Activated CD4-positive, alpha-beta T cell treated with anti-CD3 and anti-CD28 coated beads for 36 hours (primary cell): Measurements from ENCODE around the gene PPIP5K1. TPM values are rescaled to one million over a fixed set of nuclear protein-coding genes. Genes with fewer than 3 reads are reported as not detected.

Source experiments
- ATAC-seq: fragments of 200-7000 bp; cut with Tn5 transposase; one replicate; pipeline ENCODE4 v1.10.0; 2021; ENCODE audit warnings: mild to moderate bottlenecking, moderate library complexity
- CTCF ChIA-PET: fragments of 350-600 bp; sonication (Branson Sonifier 250); formaldehyde crosslinking; loops from one replicate; lab custom pipeline; 2021; ENCODE audit warnings: antibody characterized with exemption; lab: Charles Lee
- POLR2A ChIA-PET: fragments of 350-600 bp; sonication (Branson Sonifier 250); formaldehyde crosslinking; loops from one replicate; lab custom pipeline; 2021; ENCODE audit warnings: antibody characterized with exemption, inconsistent platforms; lab: Charles Lee
- DNase-seq: peaks from one replicate; pipeline ENCODE4 v3.0.0-alpha.2; 2020
- H3K27ac Mint-ChIP-seq: one replicate; pipeline ENCODE4 v1.8.0; 2021; ENCODE audit warnings: mixed read lengths
- H3K27me3 Mint-ChIP-seq: one replicate; pipeline ENCODE4 v1.8.0; 2021; ENCODE audit warnings: mixed read lengths
- H3K36me3 Mint-ChIP-seq: one replicate; pipeline ENCODE4 v1.8.0; 2021; ENCODE audit warnings: low read depth, mixed read lengths
- H3K4me1 Mint-ChIP-seq: one replicate; pipeline ENCODE4 v1.8.0; 2021; ENCODE audit warnings: mixed read lengths
- H3K4me3 Mint-ChIP-seq: one replicate; pipeline ENCODE4 v1.8.0; 2021; ENCODE audit warnings: mild to moderate bottlenecking, moderate library complexity, mixed read lengths
- H3K9me3 Mint-ChIP-seq: one replicate; pipeline ENCODE4 v1.8.0; 2021; ENCODE audit warnings: low read depth, mixed read lengths
- intact Hi-C, 2 experiments: fragments of 100-400 bp; cut with DNase I in 1 of 2; cut with micrococcal nuclease in 1 of 2; formaldehyde crosslinking; loops; one replicate each; pipeline versions ENCODE4 v1.14.2 to v1.15.1; 2022 to 2024; cut with DNase I, micrococcal nuclease
- total RNA-seq, 2 experiments: library from RNA; stranded (reverse); gene quantifications; one replicate each; pipeline ENCODE4 v1.2.3, GENCODE V29; 2021

Gene PPIP5K1
- total RNA-seq, 2 experiments from 2014 or later = 37.7 to 42.6 TPM

DNA sequence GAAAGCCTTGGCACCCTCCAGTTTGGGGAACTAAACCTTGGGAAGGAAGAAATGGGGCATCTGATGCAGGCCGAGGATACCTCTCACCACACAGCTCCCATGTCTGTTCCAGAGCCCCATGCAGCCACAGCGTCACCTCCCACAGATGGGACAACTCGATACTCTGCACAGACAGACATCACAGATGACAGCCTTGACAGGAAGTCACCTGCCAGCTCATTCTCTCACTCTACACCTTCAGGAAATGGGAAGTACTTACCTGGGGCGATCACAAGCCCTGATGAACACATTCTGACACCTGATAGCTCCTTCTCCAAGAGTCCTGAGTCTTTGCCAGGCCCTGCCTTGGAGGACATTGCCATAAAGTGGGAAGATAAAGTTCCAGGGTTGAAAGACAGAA is 64.9 kb downstream of the PPIP5K1 start:
- H3K27me3 Mint-ChIP-seq = no peaks in the 10 kb centered on the region
- DNase-seq (peak; percentile 22), ATAC-seq (peak; percentile 65)
- no peak overlapping the region for H3K4me3 Mint-ChIP-seq
- peaks cover 12% of the 10 kb centered on the region for H3K4me1 Mint-ChIP-seq
- POLR2A ChIA-PET = no interaction called here
- H3K9me3 Mint-ChIP-seq = no peaks in the 10 kb centered on the region
- intact Hi-C loops = no loop called here
- H3K36me3 Mint-ChIP-seq = no peaks in the 10 kb centered on the region
- no peak overlapping the region for H3K27ac Mint-ChIP-seq
- CTCF ChIA-PET = interaction anchor here (0.6 to 0.9 kb wide), 4 partner anchors 11 to 257 kb away, joined by 3 read pairs; no protein-coding TSS in a partner anchor

DNA sequence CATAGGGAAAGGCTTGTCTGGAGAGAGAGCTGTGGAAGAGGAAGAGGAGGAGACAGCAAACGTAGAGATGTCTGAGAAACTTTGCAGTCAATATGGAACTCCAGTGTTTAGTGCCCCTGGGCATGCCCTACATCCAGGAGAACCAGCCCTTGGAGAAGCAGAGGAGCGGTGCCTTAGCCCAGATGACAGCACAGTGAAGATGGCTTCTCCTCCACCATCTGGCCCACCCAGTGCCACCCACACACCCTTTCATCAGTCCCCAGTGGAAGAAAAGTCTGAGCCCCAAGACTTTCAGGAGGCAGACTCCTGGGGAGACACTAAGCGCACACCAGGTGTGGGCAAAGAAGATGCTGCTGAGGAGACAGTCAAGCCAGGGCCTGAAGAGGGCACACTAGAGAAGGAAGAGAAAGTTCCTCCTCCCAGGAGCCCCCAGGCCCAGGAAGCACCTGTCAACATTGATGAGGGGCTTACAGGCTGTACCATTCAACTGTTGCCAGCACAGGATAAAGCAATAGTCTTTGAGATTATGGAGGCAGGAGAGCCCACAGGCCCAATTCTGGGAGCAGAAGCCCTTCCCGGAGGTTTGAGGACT is 65.7 kb downstream of the PPIP5K1 start:
- no peaks in the 10 kb centered on the region for H3K27me3 Mint-ChIP-seq
- H3K36me3 Mint-ChIP-seq = no peaks in the 10 kb centered on the region
- POLR2A ChIA-PET = no interaction called here
- ATAC-seq (peak; percentile 39), DNase-seq (no peak)
- H3K27ac Mint-ChIP-seq = no peak overlapping the region
- no peaks in the 10 kb centered on the region for H3K9me3 Mint-ChIP-seq
- CTCF ChIA-PET = interaction anchor here (0.8 kb wide), 2 partner anchors 10 to 31 kb away, joined by 3 read pairs; partner anchors contain the start of gene TP53BP1
- H3K4me3 Mint-ChIP-seq = no peak overlapping the region
- intact Hi-C loops = no loop called here
- peaks cover 12% of the 10 kb centered on the region for H3K4me1 Mint-ChIP-seq

DNA sequence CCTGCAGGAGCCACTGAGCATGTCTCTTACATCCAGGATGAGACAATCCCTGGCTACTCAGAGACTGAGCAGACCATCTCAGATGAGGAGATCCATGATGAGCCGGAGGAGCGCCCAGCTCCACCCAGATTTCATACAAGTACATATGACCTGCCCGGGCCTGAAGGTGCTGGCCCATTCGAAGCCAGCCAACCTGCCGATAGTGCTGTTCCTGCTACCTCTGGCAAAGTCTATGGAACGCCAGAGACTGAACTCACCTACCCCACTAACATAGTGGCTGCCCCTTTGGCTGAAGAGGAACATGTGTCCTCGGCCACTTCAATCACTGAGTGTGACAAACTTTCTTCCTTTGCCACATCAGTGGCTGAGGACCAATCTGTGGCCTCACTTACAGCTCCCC is 66.4 kb downstream of the PPIP5K1 start:
- DNase-seq = no peak
- Mint-ChIP-seq H3K27me3 (peaks cover 2% of the 10 kb centered on the region), H3K9me3 (no peaks in the 10 kb centered on the region), H3K36me3 (no peaks in the 10 kb centered on the region), H3K4me3 (no peak overlapping the region), H3K27ac (no peak overlapping the region), H3K4me1 (peaks cover 12% of the 10 kb centered on the region)
- ChIA-PET POLR2A (no interaction called here), CTCF (interaction anchor here (0.8 kb wide), 1 partner anchor 30 kb away, joined by 3 read pairs; the partner anchor contains the start of gene TP53BP1)
- ATAC-seq = no peak
- intact Hi-C loops = no loop called here

DNA sequence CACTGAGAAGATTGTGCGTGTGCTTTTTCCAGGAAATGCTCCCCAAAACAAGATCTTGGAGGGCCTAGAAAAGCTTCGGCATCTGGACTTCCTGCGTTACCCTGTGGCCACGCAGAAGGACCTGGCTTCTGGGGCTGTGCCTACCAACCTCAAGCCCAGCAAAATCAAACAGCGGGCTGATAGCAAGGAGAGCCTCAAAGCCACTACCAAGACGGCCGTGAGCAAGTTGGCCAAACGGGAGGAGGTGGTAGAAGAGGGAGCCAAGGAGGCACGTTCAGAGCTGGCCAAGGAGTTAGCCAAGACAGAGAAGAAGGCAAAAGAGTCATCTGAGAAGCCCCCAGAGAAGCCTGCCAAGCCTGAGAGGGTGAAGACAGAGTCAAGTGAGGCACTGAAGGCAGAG is 67.8 kb downstream of the PPIP5K1 start:
- no peak overlapping the region for H3K4me3 Mint-ChIP-seq
- H3K9me3 Mint-ChIP-seq = no peaks in the 10 kb centered on the region
- no peak overlapping the region for H3K27ac Mint-ChIP-seq
- peaks cover 22% of the 10 kb centered on the region for H3K4me1 Mint-ChIP-seq
- no peak for ATAC-seq
- H3K27me3 Mint-ChIP-seq = peaks cover 9% of the 10 kb centered on the region
- intact Hi-C loops = no loop called here
- no peak for DNase-seq
- ChIA-PET POLR2A (no interaction called here), CTCF (interaction anchor here (0.9 kb wide), 1 partner anchor 9 kb away, joined by 4 read pairs; no protein-coding TSS in a partner anchor)
- H3K36me3 Mint-ChIP-seq = no peaks in the 10 kb centered on the region

DNA sequence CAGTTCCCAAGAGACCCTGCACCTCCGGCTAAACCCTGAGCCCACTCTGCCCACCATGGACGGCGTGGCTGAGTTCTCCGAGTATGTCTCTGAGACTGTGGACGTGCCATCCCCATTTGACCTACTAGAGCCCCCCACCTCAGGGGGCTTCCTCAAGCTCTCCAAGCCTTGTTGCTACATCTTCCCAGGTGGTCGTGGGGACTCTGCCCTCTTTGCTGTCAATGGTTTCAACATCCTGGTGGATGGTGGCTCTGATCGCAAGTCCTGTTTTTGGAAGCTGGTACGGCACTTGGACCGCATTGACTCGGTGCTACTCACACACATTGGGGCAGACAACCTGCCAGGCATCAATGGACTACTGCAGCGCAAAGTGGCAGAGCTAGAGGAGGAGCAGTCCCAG is 68.6 kb downstream of the PPIP5K1 start:
- no peaks in the 10 kb centered on the region for H3K36me3 Mint-ChIP-seq
- DNase-seq (no peak), ATAC-seq (no peak)
- intact Hi-C loops = no loop called here
- peaks cover 22% of the 10 kb centered on the region for H3K4me1 Mint-ChIP-seq
- POLR2A ChIA-PET = no interaction called here
- H3K27me3 Mint-ChIP-seq = peaks cover 14% of the 10 kb centered on the region
- H3K4me3 Mint-ChIP-seq = no peak overlapping the region
- H3K9me3 Mint-ChIP-seq = no peaks in the 10 kb centered on the region
- H3K27ac Mint-ChIP-seq = no peak overlapping the region
- CTCF ChIA-PET = no interaction called here

DNA sequence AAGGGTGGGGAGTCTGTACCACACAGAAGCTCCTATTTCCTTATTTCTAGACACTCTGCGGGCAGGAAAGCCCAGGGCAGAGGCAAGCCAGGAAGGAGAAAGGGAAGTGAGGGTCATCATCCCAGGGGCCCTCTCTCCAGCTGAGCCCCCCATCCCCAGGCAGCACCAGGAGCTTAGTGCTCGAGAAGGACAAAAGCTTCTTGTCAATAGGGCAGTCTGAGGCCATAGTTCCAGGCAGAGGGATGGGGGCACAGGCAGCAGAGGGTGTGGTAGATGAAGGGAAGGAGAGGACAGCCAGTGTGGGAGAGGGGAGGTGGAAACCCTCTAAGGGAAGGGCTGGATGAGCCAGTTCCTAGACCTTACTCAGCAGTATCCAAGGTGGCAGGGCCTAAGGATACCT is 69.9 kb downstream of the PPIP5K1 start:
- Mint-ChIP-seq H3K9me3 (no peaks in the 10 kb centered on the region), H3K27me3 (peaks cover 22% of the 10 kb centered on the region), H3K27ac (no peak overlapping the region), H3K36me3 (no peaks in the 10 kb centered on the region), H3K4me3 (no peak overlapping the region), H3K4me1 (peaks cover 20% of the 10 kb centered on the region)
- ChIA-PET POLR2A (interaction anchor here (0.5 kb wide), 1 partner anchor 28 kb away, joined by 5 read pairs; no protein-coding TSS in a partner anchor), CTCF (no interaction called here)
- ATAC-seq = no peak
- intact Hi-C loops = no loop called here
- no peak for DNase-seq

DNA sequence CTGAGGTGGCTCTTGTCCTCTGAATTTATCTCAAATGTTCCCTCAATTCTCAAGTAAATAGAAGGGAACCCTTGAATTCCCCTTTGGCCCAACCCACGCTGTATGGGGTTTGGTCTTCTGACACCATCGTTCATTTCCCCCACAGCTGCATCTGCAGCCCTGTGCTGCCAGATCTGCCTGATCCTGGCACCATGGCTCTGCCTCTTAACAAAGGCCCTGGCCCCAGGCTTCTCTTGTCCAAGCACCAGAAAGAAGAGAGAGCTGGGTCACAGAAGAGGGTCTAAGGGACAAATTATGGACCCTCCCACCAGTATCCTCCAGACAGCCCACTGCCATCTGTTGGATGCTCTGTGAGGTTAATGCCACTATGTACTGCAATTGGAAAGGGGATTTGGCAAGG is 70.8 kb downstream of the PPIP5K1 start:
- Mint-ChIP-seq H3K4me3 (no peak overlapping the region), H3K27ac (no peak overlapping the region), H3K36me3 (no peaks in the 10 kb centered on the region), H3K9me3 (no peaks in the 10 kb centered on the region), H3K4me1 (peaks cover 16% of the 10 kb centered on the region), H3K27me3 (peaks cover 22% of the 10 kb centered on the region)
- DNase-seq (no peak), ATAC-seq (no peak)
- ChIA-PET POLR2A (no interaction called here), CTCF (no interaction called here)
- intact Hi-C loops = loop anchor here (5.0 to 10.0 kb wide), 2 partner anchors 37 to 256 kb away; partner anchors contain the start of gene ELL3 (in 1 of the 2)

DNA sequence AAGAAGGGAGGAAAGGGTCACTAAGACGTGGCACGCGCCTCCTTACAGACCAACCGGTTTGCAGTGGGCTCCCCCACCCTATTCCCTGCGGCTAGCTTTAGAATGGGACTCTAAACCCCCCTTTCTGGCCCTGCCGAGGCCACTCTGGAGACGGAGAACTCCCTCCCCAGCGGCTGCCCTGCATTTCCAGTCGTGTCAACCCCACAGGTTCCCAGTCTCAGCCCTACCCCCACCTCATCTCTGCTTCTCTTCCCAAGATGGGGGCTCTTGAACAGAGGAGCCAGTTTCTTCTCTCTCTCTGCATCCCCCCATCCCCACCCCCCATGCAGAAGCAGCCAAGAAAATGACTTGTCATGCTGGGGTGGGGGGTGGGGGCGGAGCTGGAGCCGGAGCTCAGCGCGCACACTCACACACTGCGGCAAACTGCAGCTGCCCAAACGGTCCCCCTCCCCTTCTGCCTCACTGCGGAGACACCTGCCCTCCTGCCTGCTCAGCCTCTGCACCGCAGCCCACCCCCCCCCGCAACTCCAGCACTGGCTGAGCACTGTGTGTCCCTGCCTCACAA is 71.7 kb downstream of the PPIP5K1 start:
- H3K27ac Mint-ChIP-seq = no peak overlapping the region
- peaks cover 22% of the 10 kb centered on the region for H3K27me3 Mint-ChIP-seq
- H3K4me1 Mint-ChIP-seq = peaks cover 24% of the 10 kb centered on the region
- intact Hi-C loops = loop anchor here (5.0 to 10.0 kb wide), 2 partner anchors 36 to 257 kb away; partner anchors contain the start of gene ELL3 (in 1 of the 2)
- peak overlapping the region; percentile 50 for H3K4me3 Mint-ChIP-seq
- DNase-seq (peak; percentile 33), ATAC-seq (peak; percentile 53)
- ChIA-PET CTCF (no interaction called here), POLR2A (no interaction called here)
- no peaks in the 10 kb centered on the region for H3K36me3 Mint-ChIP-seq
- no peaks in the 10 kb centered on the region for H3K9me3 Mint-ChIP-seq

DNA sequence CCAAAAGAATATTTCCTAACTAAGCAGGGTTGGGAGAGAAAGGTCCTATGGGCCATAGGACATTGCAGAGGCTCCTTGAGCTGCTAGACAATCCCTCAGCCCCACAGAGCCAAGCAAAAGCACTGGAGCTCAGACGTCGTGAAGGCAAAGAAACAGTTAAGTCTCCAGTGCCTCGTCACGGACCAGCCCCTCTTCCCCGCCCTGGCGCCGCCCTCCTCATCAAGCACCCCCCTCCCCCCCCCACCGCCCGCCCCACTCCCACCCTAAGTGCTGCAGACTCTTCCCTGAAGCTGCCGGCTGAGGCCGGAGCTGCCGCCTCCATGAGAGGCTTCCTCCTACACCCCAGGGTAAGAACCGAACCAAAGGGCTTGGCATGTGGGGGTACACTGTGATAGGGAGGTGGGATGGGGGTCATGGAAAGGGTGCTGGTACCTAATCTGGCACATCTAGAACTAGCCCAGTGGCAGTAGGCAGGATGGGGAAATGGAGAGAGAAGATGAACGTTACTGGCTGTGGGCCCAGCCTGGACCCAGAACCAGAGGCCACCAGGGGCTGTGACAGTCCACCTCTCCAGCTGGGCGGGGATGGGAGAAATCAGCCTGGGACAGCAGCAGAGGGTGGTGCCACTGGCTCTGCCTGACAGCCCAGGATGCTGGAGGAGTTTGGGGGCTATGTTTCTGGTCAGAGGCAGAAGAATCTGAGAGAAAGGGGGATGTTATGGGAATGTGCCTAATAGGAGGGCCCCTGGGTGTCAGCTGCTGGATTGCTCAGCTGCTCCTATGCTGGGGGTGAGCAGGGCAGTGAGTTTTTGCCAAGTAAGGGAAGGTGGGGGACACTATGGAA is 72.4 kb downstream of the PPIP5K1 start, which contains the start of gene MAP1A:
MAP1A (plus strand) TSS at position 255 of the 843 bp plus-strand sequence. CDS start 3,866 bp downstream, outside the sequence.
- no peak for DNase-seq
- peaks cover 22% of the 10 kb centered on the region for H3K27me3 Mint-ChIP-seq
- no peak for ATAC-seq
- H3K27ac Mint-ChIP-seq = peak within 1 kb of the TSS; percentile 45
- no peaks in the 10 kb centered on the region for H3K9me3 Mint-ChIP-seq
- ChIA-PET POLR2A (no interaction called here), CTCF (interaction anchor here (0.7 kb wide), 1 partner anchor 23 kb away, joined by 3 read pairs; no protein-coding TSS in a partner anchor)
- no peaks in the 10 kb centered on the region for H3K36me3 Mint-ChIP-seq
- H3K4me1 Mint-ChIP-seq = peaks cover 24% of the 10 kb centered on the region
- H3K4me3 Mint-ChIP-seq = peak within 1 kb of the TSS; percentile 50
- intact Hi-C loops = loop anchor here (5.0 to 10.0 kb wide), 2 partner anchors 35 to 257 kb away; partner anchors contain the start of gene ELL3 (in 1 of the 2)

DNA sequence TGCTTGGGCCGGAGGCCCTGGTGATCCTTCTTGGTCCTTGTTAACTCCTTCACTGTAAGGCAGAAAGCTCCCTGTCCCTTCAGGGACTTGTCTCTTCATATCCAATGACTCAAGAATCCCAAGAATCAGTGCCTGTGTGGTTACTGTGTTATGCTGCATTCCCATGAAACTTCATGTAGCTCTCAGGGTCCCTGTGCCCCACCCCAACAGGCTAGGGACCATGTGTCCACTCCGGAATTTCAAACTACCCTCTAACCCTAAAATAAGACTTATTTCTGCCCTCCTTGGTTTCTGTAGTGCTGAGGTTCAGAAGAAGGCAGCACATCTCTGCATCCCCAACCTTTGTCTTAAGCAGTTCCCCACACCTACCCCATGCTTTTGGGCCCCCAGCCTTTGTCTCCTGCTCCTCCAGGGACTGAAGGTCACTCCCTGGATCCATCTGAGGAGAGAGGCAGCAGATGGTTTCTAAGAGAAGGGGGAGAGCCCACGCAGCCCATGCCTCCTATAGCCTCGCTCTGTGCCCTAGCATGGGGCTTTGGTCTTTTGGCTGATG is 73.1 kb downstream of the PPIP5K1 start:
- intact Hi-C loops = loop anchor here (5.0 to 10.0 kb wide), 2 partner anchors 35 to 258 kb away; partner anchors contain the start of gene ELL3 (in 1 of the 2)
- H3K4me1 Mint-ChIP-seq = peaks cover 24% of the 10 kb centered on the region
- POLR2A ChIA-PET = interaction anchor here (0.5 kb wide), 1 partner anchor 56 kb away, joined by 5 read pairs; no protein-coding TSS in a partner anchor

More for the DNA sequence above, 73.1 kb downstream of the PPIP5K1 start:
- no peak for ATAC-seq
- Mint-ChIP-seq H3K36me3 (no peaks in the 10 kb centered on the region), H3K9me3 (no peaks in the 10 kb centered on the region), H3K4me3 (no peak overlapping the region), H3K27me3 (peaks cover 22% of the 10 kb centered on the region), H3K27ac (no peak overlapping the region)
- no peak for DNase-seq
- CTCF ChIA-PET = interaction anchor here (0.7 kb wide), 1 partner anchor 23 kb away, joined by 3 read pairs; no protein-coding TSS in a partner anchor
